Brain microvascular endothelial cell (primary cell): Measurements from ENCODE around the gene EPN2.

Experiments used
- DNase-seq: peaks from one replicate; pipeline ENCODE4 v3.0.0-alpha.2; 2020
- H3K27ac ChIP-seq: fragments of 250-450 bp; sonication (Bioruptor Pico); 2 replicates; pipeline ENCODE4 v1.5.1; 2020; ENCODE audit warnings: mild to moderate bottlenecking, moderate library complexity
- H3K27me3 ChIP-seq: fragments of 250-450 bp; sonication (Bioruptor Pico); replicated peaks from 2 replicates; pipeline ENCODE4 v1.5.1; 2020; ENCODE audit warnings: mild to moderate bottlenecking
- H3K36me3 ChIP-seq: fragments of 250-450 bp; sonication (Bioruptor Pico); replicated peaks from 2 replicates; pipeline ENCODE4 v1.5.1; 2020; ENCODE audit warnings: mild to moderate bottlenecking
- H3K4me3 ChIP-seq: 2 replicates; pipeline ENCODE4 v1.5.1; 2011; ENCODE audit warnings: low read depth, mild to moderate bottlenecking, control low read depth, low read length, moderate library complexity
- in situ Hi-C: cut with HindIII; loops from 2 replicates; pipeline ENCODE4 v1.10.0; 2017; ENCODE audit warnings: low sequenced_read_pairs, low pct_ligation_motif_present
- TF ChIP-seq, protein P1 (sequence below): IDR thresholded peaks from 2 replicates; pipeline ENCODE4 v1.5.1; 2011; ENCODE audit warnings: low read depth, mild to moderate bottlenecking, moderate library complexity, low read length, control low read depth, inconsistent platforms; ENCODE audit errors: missing control alignments

EPN2 gene

DNA sequence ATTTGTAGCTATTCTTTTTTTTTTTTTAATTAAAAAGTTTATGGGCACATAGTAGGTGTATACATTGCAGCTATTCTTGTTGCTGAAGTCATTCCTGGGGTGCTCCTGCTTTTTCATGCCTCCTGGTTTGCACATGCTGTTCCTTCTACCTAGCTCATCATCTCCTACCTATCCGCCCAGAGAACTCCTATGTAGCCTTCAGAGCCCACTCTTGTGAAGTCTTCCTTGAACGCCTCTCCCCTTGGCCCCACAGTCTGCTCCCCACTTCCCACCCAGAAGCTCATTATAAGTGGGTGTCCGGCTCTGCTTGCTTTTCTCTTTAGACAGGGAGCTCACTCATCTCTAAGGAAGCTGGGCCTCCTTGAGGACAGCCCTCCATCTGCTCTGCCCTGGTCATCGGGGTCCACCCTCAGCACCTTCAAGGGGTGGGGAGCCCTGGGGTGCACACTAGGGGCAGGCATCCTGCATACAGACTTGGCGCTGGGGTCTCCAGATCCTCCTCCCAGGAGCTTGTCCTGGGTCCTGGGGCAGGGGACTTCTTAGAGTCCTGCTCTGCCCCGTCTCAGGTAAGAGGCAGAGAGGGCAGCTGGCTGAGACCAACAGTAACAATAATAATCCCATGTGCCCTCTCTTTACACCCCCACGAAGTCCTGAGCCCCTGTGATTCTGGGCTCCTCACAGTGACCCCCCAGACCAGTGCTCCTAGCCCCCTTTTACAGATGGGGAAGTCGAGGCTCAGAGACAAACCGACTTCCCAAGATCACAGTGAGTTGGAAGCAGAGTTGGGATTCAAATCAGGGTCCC lies 128.9 kb downstream of the EPN2 start:
- in situ Hi-C loops, result loop anchor here (10.0 kb wide), 1 partner anchor 399 kb away; no protein-coding TSS in a partner anchor
- DNase-seq, result no peak
- H3K4me3 ChIP-seq, result no peak overlapping the region
- H3K36me3 ChIP-seq, result no peaks in the 10 kb centered on the region
- TF ChIP-seq, protein P1, sequence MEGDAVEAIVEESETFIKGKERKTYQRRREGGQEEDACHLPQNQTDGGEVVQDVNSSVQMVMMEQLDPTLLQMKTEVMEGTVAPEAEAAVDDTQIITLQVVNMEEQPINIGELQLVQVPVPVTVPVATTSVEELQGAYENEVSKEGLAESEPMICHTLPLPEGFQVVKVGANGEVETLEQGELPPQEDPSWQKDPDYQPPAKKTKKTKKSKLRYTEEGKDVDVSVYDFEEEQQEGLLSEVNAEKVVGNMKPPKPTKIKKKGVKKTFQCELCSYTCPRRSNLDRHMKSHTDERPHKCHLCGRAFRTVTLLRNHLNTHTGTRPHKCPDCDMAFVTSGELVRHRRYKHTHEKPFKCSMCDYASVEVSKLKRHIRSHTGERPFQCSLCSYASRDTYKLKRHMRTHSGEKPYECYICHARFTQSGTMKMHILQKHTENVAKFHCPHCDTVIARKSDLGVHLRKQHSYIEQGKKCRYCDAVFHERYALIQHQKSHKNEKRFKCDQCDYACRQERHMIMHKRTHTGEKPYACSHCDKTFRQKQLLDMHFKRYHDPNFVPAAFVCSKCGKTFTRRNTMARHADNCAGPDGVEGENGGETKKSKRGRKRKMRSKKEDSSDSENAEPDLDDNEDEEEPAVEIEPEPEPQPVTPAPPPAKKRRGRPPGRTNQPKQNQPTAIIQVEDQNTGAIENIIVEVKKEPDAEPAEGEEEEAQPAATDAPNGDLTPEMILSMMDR, result no peak
- H3K27ac ChIP-seq, result no peak overlapping the region
- H3K27me3 ChIP-seq, result no peaks in the 10 kb centered on the region

DNA sequence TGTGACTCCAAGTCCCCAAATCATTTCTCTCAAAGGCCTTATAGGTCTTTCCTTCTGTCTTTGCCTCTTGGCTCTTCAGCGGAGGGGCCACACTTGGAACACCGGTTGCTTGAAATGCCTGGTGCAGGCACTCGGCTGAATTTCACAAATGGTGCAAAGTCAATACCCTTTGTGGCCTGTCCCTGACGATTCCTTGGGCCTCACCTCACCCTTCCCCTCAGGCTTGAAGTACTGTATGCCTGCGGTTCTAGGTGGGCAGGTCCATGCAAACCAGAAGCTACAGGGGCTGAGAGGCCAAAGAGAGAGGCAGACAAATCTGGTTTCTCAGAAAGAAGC lies 129.4 kb downstream of the EPN2 start:
- TF ChIP-seq, protein P1, result no peak
- Histone ChIP-seq H3K4me3 (no peak overlapping the region), H3K36me3 (no peaks in the 10 kb centered on the region), H3K27ac (no peak overlapping the region), H3K27me3 (no peaks in the 10 kb centered on the region)
- DNase-seq, result no peak
- in situ Hi-C loops, result loop anchor here (10.0 kb wide), 1 partner anchor 398 kb away; no protein-coding TSS in a partner anchor

DNA sequence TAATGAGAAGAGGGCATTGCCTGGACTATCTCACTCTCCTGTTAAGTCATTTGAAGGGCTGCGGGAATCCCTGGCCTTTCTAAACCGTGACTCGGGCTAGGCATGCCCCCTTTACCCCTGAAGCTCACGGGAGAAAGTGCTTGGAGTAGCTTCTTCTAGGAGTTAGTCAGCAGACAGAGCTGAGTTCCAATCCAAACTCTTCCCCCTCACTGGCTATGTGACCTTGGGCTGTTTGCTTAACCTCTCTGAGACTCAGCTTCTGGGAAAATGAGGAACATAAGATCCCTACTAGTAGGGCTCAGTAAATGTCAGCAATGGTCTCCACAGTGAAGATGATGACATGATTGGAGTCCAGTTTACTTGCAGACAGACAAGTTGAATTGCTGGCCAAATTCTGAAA lies 131.1 kb downstream of the EPN2 start:
- Histone ChIP-seq H3K27me3 (no peaks in the 10 kb centered on the region), H3K27ac (no peak overlapping the region), H3K36me3 (no peaks in the 10 kb centered on the region), H3K4me3 (no peak overlapping the region)
- DNase-seq, result no peak
- in situ Hi-C loops, result loop anchor here (10.0 kb wide), 1 partner anchor 397 kb away; no protein-coding TSS in a partner anchor
- TF ChIP-seq, protein P1, result no peak

DNA sequence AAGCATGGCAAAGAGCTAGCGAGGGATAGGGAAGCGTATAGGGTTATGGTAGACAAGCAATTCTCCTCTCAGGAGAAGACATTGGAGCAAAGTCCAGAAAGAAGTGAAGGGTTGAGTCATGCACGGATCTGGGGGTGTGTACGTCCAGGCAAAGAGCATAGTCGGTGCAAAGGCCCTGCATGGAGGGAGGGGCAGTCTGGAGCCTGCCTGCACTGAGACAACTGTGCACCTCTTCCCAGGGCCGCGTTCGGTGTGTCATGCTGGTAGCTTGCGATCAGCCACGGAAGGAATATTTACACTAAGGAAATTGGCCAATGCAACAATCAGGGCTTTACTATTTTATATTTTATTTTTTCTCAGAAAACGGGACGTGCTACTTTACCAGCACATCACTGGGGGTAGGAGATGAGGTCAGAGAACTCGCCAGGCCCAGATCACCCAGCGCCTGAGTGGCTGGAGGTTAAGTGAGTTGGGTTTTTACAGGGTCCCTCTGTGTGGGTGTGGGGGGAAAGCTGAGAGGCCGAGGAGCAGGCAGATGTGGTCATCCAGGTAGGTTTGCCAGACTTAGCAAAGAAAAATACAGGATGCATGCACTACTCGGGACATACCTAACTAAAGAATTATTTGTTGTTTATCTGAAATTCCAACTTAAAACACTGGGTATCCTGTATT lies 132.1 kb downstream of the EPN2 start:
- TF ChIP-seq, protein P1, result no peak
- Histone ChIP-seq H3K36me3 (no peaks in the 10 kb centered on the region), H3K4me3 (no peak overlapping the region), H3K27me3 (no peaks in the 10 kb centered on the region), H3K27ac (no peak overlapping the region)
- in situ Hi-C loops, result loop anchor here (10.0 kb wide), 1 partner anchor 396 kb away; no protein-coding TSS in a partner anchor
- no peak for DNase-seq

DNA sequence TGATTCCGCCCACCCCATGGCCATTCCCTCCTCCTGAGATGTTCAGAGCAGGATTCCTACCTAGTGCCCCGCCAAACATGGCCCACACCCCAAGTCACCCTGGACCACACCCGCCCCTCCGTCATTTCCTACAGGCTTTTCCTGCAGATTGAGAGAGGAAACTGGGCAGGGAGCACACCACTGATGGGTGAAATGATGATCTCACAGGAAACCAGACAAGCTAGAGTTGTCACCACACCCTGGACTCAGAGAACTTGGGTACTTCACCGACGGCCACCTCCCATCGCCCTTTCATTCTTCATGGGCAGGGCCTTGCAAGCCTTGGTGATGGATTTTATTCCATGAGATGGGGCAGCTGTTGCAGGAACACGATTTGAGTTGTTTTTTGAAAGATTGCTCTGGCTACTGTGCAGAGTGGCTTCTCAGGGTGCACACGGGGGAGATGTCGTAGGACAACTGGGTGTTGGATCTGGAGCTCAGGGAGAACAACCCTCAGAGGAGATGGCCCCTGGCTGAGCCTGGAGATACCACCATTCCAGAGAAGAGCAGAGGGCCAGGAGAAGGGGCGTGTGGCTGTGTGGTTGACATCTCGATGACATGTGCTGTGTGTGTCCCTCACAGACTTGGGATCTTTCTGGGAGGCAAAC lies 132.8 kb downstream of the EPN2 start:
- TF ChIP-seq, protein P1, result no peak
- H3K27me3 ChIP-seq, result no peaks in the 10 kb centered on the region
- no peak overlapping the region for H3K27ac ChIP-seq
- in situ Hi-C loops, result loop anchor here (10.0 kb wide), 1 partner anchor 395 kb away; no protein-coding TSS in a partner anchor
- no peak overlapping the region for H3K4me3 ChIP-seq
- no peaks in the 10 kb centered on the region for H3K36me3 ChIP-seq
- DNase-seq, result no peak
